ENCODE data around the gene CC2D2A. TPM values are rescaled to one million over a fixed set of nuclear protein-coding genes. Genes with fewer than 3 reads are reported as not detected.

The CC2D2A gene
- total and polyA plus RNA-seq, 9 of the 15 experiments (the other 6 are each of a cell fraction or from before 2014, with no cell fraction given) = 0.36 to 2.5 (median 1.6) TPM

- Histone ChIP-seq H3K27me3 (ENCODE audit: control insufficient read depth in 2 of 2, insufficient read depth in 2 of 2, low read length in 2 of 2) (no peaks in the 10 kb centered on the region), H2AFZ (ENCODE audit: low read depth, low read length) (no peak overlapping the region), H4K20me1 (replicated peaks; ENCODE audit: control insufficient read depth, insufficient read depth, low read length) (no peaks in the 10 kb centered on the region), H3K4me3 (no peak overlapping the region), H3K9me1 (ENCODE audit: control insufficient read depth, insufficient read depth, low read length) (no peaks in the 10 kb centered on the region), H3K9ac (ENCODE audit: insufficient read depth in 1 of 2, low read depth in 2 of 2, low read length in 2 of 2) (no peak overlapping the region), H3K9me3 (replicated peaks; ENCODE audit: control insufficient read depth, insufficient read depth, low read depth, low read length) (peaks cover 2% of the 10 kb centered on the region; the same call in 1 of the 2 replicates), H3K27ac (ENCODE audit: extremely low read depth, low read depth, low read length) (no peak overlapping the region), H3K36me3 (ENCODE audit: control insufficient read depth, insufficient read depth, low read length) (peaks cover 4% of the 10 kb centered on the region; the same call in 1 of the 3 replicates), H3K79me2 (ENCODE audit: control insufficient read depth, insufficient read depth, low read length) (peaks cover 4% of the 10 kb centered on the region; the same call in 1 of the 3 replicates), H3K4me2 (ENCODE audit: insufficient read depth, low read length) (no peak overlapping the region), H3K4me1 (replicated peaks in 1 of 2; ENCODE audit: control insufficient read depth in 2 of 2, insufficient read depth in 2 of 2, low read length in 2 of 2) (no peaks in the 10 kb centered on the region)
- ChIA-PET POLR2A (no interaction called here), CTCF (ENCODE audit: low intra/inter-chr PET ratio) (no interaction called here)
- intact Hi-C loops (cut with micrococcal nuclease) (no loop called here), in situ Hi-C loops (cut with MboI) (no loop called here)
- no peak for FAIRE-seq
- BruUV-seq (replicated peaks) = no TSS peak
- DNase-seq (ENCODE audit: extremely low read depth in 1 of 4, low spot score in 3 of 4) = no peak
- ATAC-seq = no peak
- WGBS (ENCODE audit: insufficient coverage, low coverage, missing lambda C conversion rate) = 100% methylated on average over 2 of the region's 2 CpGs
- TF ChIP-seq ZNF444 (CRISPR knock-in tag; IDR thresholded peaks at IDR 0.05) (no peak), RHOXF2B (CRISPR knock-in tag; conservative IDR thresholded peaks at IDR 0.05) (no peak), ETV6 (IDR thresholded peaks at IDR 0.05; ENCODE audit: borderline replicate concordance in 1 of 2, low read depth in 2 of 2, low read length in 1 of 2) (no peak), ETV6 (CRISPR knock-in tag; IDR thresholded peaks at IDR 0.05; ENCODE audit: borderline replicate concordance) (no peak), ARHGAP35 (IDR thresholded peaks at IDR 0.05; ENCODE audit: partially characterized antibody) (no peak), BRCA1 (IDR thresholded peaks at IDR 0.05) (no peak), BRCA1 (CRISPR knock-in tag; IDR thresholded peaks at IDR 0.05) (no peak), ZKSCAN1 (IDR thresholded peaks at IDR 0.05; ENCODE audit: low read depth, low read length) (no peak), SRSF9 (IDR thresholded peaks at IDR 0.05; ENCODE audit: borderline replicate concordance, low read depth, low read length) (no peak), SRF (CRISPR knock-in tag; IDR thresholded peaks at IDR 0.05) (no peak), RUNX1 (IDR thresholded peaks at IDR 0.05; ENCODE audit: low read depth) (no peak), HOXB6 (CRISPR knock-in tag; IDR thresholded peaks at IDR 0.05; ENCODE audit: borderline replicate concordance) (no peak), JUND (IDR thresholded peaks at IDR 0.05; ENCODE audit: borderline replicate concordance, low read depth, low read length) (no peak), JUND (tag; IDR thresholded peaks at IDR 0.05; ENCODE audit: borderline replicate concordance, low read depth, low read length) (no peak), CHD2 (IDR thresholded peaks at IDR 0.05; ENCODE audit: low read depth, low read length) (no peak)
- TF ChIP-seq, protein P1, sequence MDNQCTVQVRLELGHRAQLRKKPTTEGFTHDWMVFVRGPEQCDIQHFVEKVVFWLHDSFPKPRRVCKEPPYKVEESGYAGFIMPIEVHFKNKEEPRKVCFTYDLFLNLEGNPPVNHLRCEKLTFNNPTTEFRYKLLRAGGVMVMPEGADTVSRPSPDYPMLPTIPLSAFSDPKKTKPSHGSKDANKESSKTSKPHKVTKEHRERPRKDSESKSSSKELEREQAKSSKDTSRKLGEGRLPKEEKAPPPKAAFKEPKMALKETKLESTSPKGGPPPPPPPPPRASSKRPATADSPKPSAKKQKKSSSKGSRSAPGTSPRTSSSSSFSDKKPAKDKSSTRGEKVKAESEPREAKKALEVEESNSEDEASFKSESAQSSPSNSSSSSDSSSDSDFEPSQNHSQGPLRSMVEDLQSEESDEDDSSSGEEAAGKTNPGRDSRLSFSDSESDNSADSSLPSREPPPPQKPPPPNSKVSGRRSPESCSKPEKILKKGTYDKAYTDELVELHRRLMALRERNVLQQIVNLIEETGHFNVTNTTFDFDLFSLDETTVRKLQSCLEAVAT (IDR thresholded peaks at IDR 0.05) = no peak
- TF ChIP-seq, protein P2, sequence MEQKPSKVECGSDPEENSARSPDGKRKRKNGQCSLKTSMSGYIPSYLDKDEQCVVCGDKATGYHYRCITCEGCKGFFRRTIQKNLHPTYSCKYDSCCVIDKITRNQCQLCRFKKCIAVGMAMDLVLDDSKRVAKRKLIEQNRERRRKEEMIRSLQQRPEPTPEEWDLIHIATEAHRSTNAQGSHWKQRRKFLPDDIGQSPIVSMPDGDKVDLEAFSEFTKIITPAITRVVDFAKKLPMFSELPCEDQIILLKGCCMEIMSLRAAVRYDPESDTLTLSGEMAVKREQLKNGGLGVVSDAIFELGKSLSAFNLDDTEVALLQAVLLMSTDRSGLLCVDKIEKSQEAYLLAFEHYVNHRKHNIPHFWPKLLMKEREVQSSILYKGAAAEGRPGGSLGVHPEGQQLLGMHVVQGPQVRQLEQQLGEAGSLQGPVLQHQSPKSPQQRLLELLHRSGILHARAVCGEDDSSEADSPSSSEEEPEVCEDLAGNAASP (IDR thresholded peaks at IDR 0.05) = no peak
- TF ChIP-seq, protein P3, sequence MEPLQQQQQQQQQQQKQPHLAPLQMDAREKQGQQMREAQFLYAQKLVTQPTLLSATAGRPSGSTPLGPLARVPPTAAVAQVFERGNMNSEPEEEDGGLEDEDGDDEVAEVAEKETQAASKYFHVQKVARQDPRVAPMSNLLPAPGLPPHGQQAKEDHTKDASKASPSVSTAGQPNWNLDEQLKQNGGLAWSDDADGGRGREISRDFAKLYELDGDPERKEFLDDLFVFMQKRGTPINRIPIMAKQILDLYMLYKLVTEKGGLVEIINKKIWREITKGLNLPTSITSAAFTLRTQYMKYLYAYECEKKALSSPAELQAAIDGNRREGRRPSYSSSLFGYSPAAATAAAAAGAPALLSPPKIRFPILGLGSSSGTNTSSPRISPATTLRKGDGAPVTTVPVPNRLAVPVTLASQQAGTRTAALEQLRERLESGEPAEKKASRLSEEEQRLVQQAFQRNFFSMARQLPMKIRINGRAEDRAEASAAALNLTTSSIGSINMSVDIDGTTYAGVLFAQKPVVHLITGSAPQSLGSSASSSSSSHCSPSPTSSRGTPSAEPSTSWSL (CRISPR knock-in tag; IDR thresholded peaks at IDR 0.05; ENCODE audit: borderline replicate concordance) = no peak
- TF ChIP-seq, protein P4, sequence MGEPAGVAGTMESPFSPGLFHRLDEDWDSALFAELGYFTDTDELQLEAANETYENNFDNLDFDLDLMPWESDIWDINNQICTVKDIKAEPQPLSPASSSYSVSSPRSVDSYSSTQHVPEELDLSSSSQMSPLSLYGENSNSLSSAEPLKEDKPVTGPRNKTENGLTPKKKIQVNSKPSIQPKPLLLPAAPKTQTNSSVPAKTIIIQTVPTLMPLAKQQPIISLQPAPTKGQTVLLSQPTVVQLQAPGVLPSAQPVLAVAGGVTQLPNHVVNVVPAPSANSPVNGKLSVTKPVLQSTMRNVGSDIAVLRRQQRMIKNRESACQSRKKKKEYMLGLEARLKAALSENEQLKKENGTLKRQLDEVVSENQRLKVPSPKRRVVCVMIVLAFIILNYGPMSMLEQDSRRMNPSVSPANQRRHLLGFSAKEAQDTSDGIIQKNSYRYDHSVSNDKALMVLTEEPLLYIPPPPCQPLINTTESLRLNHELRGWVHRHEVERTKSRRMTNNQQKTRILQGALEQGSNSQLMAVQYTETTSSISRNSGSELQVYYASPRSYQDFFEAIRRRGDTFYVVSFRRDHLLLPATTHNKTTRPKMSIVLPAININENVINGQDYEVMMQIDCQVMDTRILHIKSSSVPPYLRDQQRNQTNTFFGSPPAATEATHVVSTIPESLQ (CRISPR knock-in tag; IDR thresholded peaks at IDR 0.05) = no peak
These were observed 142.5 kb downstream of the CC2D2A start for GRCh38 chr4:15612136-15612535.

Measured in K562 (cell line).